ENCODE results near the gene ZNF30. TPM values are rescaled to one million over a fixed set of nuclear protein-coding genes. Genes with fewer than 3 reads are reported as not detected.

The ZNF30 gene
- total RNA-seq = 1.3 and 3.7 TPM in 2 replicates

GRCh38 chr19:34926685-34927375, at the start of gene ZNF30:
ZNF30 (plus strand) TSS chr19:34926903; CDS start chr19:34929948, 3,045 bp downstream.

GRCh38 chr19:34963573-34964406, 37.1 kb downstream of the ZNF30 start, which contains the start of gene ZNF792:
ZNF792 (minus strand) TSS chr19:34964229; CDS start chr19:34963662, 567 bp downstream.

Other genes with a start within 250 kb of the ZNF30 start
- gene SCGB2B2, start 249.7 kb upstream of the ZNF30 start, total RNA-seq = under 0.01 and 0.22 TPM in 2 replicates
- 10.7 and 15.3 TPM in 2 replicates for gene ZNF302, start 249.2 kb upstream of the ZNF30 start, total RNA-seq
- gene ZNF181, start 192.7 kb upstream of the ZNF30 start, total RNA-seq = 9.4 and 15.5 TPM in 2 replicates
- gene ZNF599, start 153.7 kb upstream of the ZNF30 start, total RNA-seq = 4.6 and 6.1 TPM in 2 replicates
- 3.3 and 17.0 TPM in 2 replicates for gene ZNF792, start 37.3 kb downstream of the ZNF30 start, total RNA-seq
- gene GRAMD1A, start 73.4 kb downstream of the ZNF30 start, total RNA-seq = 34.6 and 46.0 TPM in 2 replicates
- 4.4 and 4.7 TPM in 2 replicates for gene SCN1B, start 103.6 kb downstream of the ZNF30 start, total RNA-seq
- 0.44 TPM in 1 of 2 replicates, not detected in the other for gene HPN, start 114.8 kb downstream of the ZNF30 start, total RNA-seq
- gene FXYD3, start 188.9 kb downstream of the ZNF30 start, total RNA-seq = not detected in 2 replicates
- gene LGI4, start 208.2 kb downstream of the ZNF30 start, total RNA-seq = not detected in 2 replicates
- gene FXYD1, start 211.9 kb downstream of the ZNF30 start, total RNA-seq = 0.66 TPM in 1 of 2 replicates, not detected in the other
- gene FXYD7, start 216.4 kb downstream of the ZNF30 start, total RNA-seq = not detected in 2 replicates
- 55.0 and 63.7 TPM in 2 replicates for gene FXYD5, start 227.8 kb downstream of the ZNF30 start, total RNA-seq